Measurements from ENCODE around the gene VWC2.

GRCh38 chr7:49860293-49860692 is 86.9 kb downstream of the VWC2 start:
- TF ChIP-seq KLF15 (CRISPR knock-in tag; IDR thresholded peaks at IDR 0.05; ENCODE audit: borderline replicate concordance) (no peak), EP300 (IDR thresholded peaks at IDR 0.05; ENCODE audit: low read depth in 2 of 2, low read length in 2 of 2) (no peak), EP300 (CRISPR knock-in tag; IDR thresholded peaks at IDR 0.05; ENCODE audit: borderline replicate concordance) (no peak), DR1 (CRISPR knock-in tag; IDR thresholded peaks at IDR 0.05) (no peak), ZNF766 (CRISPR knock-in tag; IDR thresholded peaks at IDR 0.05; ENCODE audit: borderline replicate concordance) (no peak), CEBPB (IDR thresholded peaks at IDR 0.05; ENCODE audit: borderline replicate concordance, low read depth, low read length) (no peak), CBX1 (IDR thresholded peaks at IDR 0.05; ENCODE audit: low read depth) (no peak), FIP1L1 (IDR thresholded peaks at IDR 0.05; ENCODE audit: borderline replicate concordance, insufficient read depth, low read depth, low read length) (no peak), ZBTB7A (CRISPR knock-in tag; IDR thresholded peaks at IDR 0.05) (no peak), ZFX (CRISPR knock-in tag; IDR thresholded peaks at IDR 0.05; ENCODE audit: low read depth) (no peak), ZC3H4 (CRISPR knock-in tag; IDR thresholded peaks at IDR 0.05; ENCODE audit: borderline replicate concordance) (no peak), HMGXB4 (CRISPR knock-in tag; IDR thresholded peaks at IDR 0.05; ENCODE audit: borderline replicate concordance in 1 of 2, low read depth in 1 of 2) (no peak), YY1 (IDR thresholded peaks at IDR 0.05; ENCODE audit: insufficient read depth, insufficient replicate concordance, low read depth, low read length) (no peak), ZSCAN29 (CRISPR knock-in tag; conservative IDR thresholded peaks at IDR 0.05) (no peak)

Data from HepG2 (cell line).